PC-3 (cell line): ENCODE data around the gene CCNL2. TPM values are rescaled to one million over a fixed set of nuclear protein-coding genes. Genes with fewer than 3 reads are reported as not detected.

Experiments used
- ATAC-seq: fragments of 200-7000 bp; cut with Tn5 transposase; 2 replicates; pipeline ENCODE4 v1.9.1; 2020; ENCODE audit warnings: mild to moderate bottlenecking, moderate library complexity
- BruUV-seq: library from RNA; stranded (reverse); fragments of 400-500 nt; replicated peaks from 2 replicates; lab custom pipeline; 2021; lab: Mats Ljungman, UMichigan
- CTCF ChIA-PET: fragments of 300-600 bp; sonication (Branson Sonifier 250); formaldehyde crosslinking; loops from one replicate; lab custom pipeline; 2022; ENCODE audit warnings: antibody characterized with exemption; lab: Charles Lee
- POLR2A ChIA-PET: fragments of 300-600 bp; sonication (Branson Sonifier 250); formaldehyde crosslinking; loops from one replicate; lab custom pipeline; 2022; ENCODE audit warnings: antibody characterized with exemption; ENCODE audit not compliant: unreplicated experiment; lab: Charles Lee
- DNase-seq: peaks from one replicate; pipeline ENCODE4 v3.0.0-alpha.2; 2015
- H2AFZ ChIP-seq: fragments of 300-600 bp; sonication (generic); 2 replicates; pipeline ENCODE4 v1.6.0; 2016; ENCODE audit warnings: antibody characterized with exemption, low read length
- H3F3A ChIP-seq: fragments of 300-600 bp; sonication (generic); one replicate; pipeline ENCODE4 v1.6.0; 2017; ENCODE audit warnings: antibody characterized with exemption, low read length, control low read depth, mild to moderate bottlenecking; ENCODE audit not compliant: unreplicated experiment
- H3K27ac ChIP-seq: fragments of 300-600 bp; sonication (generic); 2 replicates; pipeline ENCODE4 v1.5.1; 2016; ENCODE audit warnings: mild to moderate bottlenecking, low read length
- H3K27me3 ChIP-seq: fragments of 300-600 bp; sonication (generic); 2 replicates; pipeline ENCODE4 v1.6.1; 2016; ENCODE audit warnings: low read length, mixed read lengths
- H3K36me3 ChIP-seq: fragments of 300-600 bp; sonication (generic); 2 replicates; pipeline ENCODE4 v1.6.1; 2016; ENCODE audit warnings: low read depth, mixed run types, low read length, mixed read lengths
- H3K4me1 ChIP-seq: fragments of 300-600 bp; sonication (generic); 2 replicates; pipeline ENCODE4 v1.5.1; 2016; ENCODE audit warnings: low read length; ENCODE audit not compliant: insufficient read depth
- H3K4me2 ChIP-seq: fragments of 300-600 bp; sonication (generic); 2 replicates; pipeline ENCODE4 v1.6.0; 2016; ENCODE audit warnings: low read length
- H3K4me3 ChIP-seq: fragments of 300-600 bp; sonication (generic); 2 replicates; pipeline ENCODE4 v1.5.1; 2016; ENCODE audit warnings: mild to moderate bottlenecking, low read length, mixed read lengths
- H3K79me2 ChIP-seq: fragments of 300-600 bp; sonication (generic); 2 replicates; pipeline ENCODE4 v1.6.1; 2017; ENCODE audit warnings: low read length, mixed read lengths
- H3K9ac ChIP-seq: fragments of 300-600 bp; sonication (generic); 2 replicates; pipeline ENCODE4 v1.6.0; 2016; ENCODE audit warnings: mild to moderate bottlenecking, low read length
- H3K9me2 ChIP-seq: fragments of 300-600 bp; sonication (generic); replicated peaks from 2 replicates; pipeline ENCODE4 v1.6.1; 2016; ENCODE audit warnings: mixed run types, low read length, mixed read lengths
- H3K9me3 ChIP-seq: fragments of 300-600 bp; sonication (generic); 2 replicates; pipeline ENCODE4 v1.6.1; 2016; ENCODE audit warnings: low read length, mixed read lengths
- H4K20me1 ChIP-seq: fragments of 300-600 bp; sonication (generic); 2 replicates; pipeline ENCODE4 v1.6.1; 2016; ENCODE audit warnings: low read length, mixed read lengths
- CTCF ChIP-seq: fragments of 300-600 bp; sonication (generic); conservative IDR thresholded peaks from 2 replicates; pipeline ENCODE4 v1.5.1; 2017; ENCODE audit warnings: antibody characterized with exemption, low read depth, mild to moderate bottlenecking, low read length
- EZH2 ChIP-seq: fragments of 300-600 bp; sonication (generic); IDR thresholded peaks from one replicate; pipeline ENCODE4 v1.6.1; 2017; ENCODE audit warnings: antibody characterized with exemption, mild to moderate bottlenecking, low read length; ENCODE audit not compliant: unreplicated experiment
- EZH2phosphoT487 ChIP-seq: fragments of 300-600 bp; sonication (generic); IDR thresholded peaks from 2 replicates; pipeline ENCODE4 v1.6.1; 2018; ENCODE audit warnings: mild to moderate bottlenecking, antibody characterized with exemption, low read length, borderline replicate concordance
- intact Hi-C: fragments of 100-400 bp; cut with micrococcal nuclease; formaldehyde crosslinking; loops from 2 replicates; pipeline ENCODE4 v1.9.0; 2023
- total RNA-seq: library from RNA; depleted of rRNA; stranded (reverse); fragments of >200 nt; gene quantifications from 2 replicates; pipeline ENCODE4 v1.2.3, GENCODE V29; 2014

CCNL2 gene
- total RNA-seq, 1 experiment from 2014 or later, result 385 TPM

- Histone ChIP-seq H3K27me3 (no peaks in the 10 kb centered on the region), H3K4me1 (peaks cover 17% of the 10 kb centered on the region), H3K79me2 (no peaks in the 10 kb centered on the region), H3K4me2 (no peak overlapping the region), H2AFZ (no peak overlapping the region), H3F3A (peaks cover 4% of the 10 kb centered on the region), H3K9ac (no peak overlapping the region), H3K36me3 (no peaks in the 10 kb centered on the region), H3K9me3 (no peaks in the 10 kb centered on the region), H3K27ac (no peak overlapping the region), H3K4me3 (no peak overlapping the region), H4K20me1 (no peaks in the 10 kb centered on the region), H3K9me2 (no peaks in the 10 kb centered on the region)
- BruUV-seq, result no TSS peak
- TF ChIP-seq EZH2phosphoT487 (no peak), CTCF (no peak), EZH2 (no peak)
- DNase-seq, result no peak
- intact Hi-C loops, result no loop called here
- CTCF ChIA-PET, result interaction anchor here (0.6 kb wide), 1 partner anchor 27 kb away, joined by 3 read pairs; no protein-coding TSS in a partner anchor
- no peak for ATAC-seq
- POLR2A ChIA-PET, result no interaction called here
These were observed 27.5 kb upstream of the CCNL2 start for GRCh38 chr1:1426496-1427105.

GRCh38 chr1:1425753-1426495, 26.8 kb upstream of the CCNL2 start:
- POLR2A ChIA-PET, result no interaction called here
- H4K20me1 ChIP-seq, result no peaks in the 10 kb centered on the region
- no peak overlapping the region for H3K4me3 ChIP-seq
- no peaks in the 10 kb centered on the region for H3K27me3 ChIP-seq
- H3K79me2 ChIP-seq, result no peaks in the 10 kb centered on the region
- intact Hi-C loops, result no loop called here
- H3K4me1 ChIP-seq, result peaks cover 15% of the 10 kb centered on the region
- H3K9me3 ChIP-seq, result no peaks in the 10 kb centered on the region
- no peaks in the 10 kb centered on the region for H3K36me3 ChIP-seq
- BruUV-seq, result no TSS peak
- CTCF ChIA-PET, result interaction anchor here (0.6 kb wide), 1 partner anchor 27 kb away, joined by 3 read pairs; no protein-coding TSS in a partner anchor
- ATAC-seq (no peak; the same call in 1 of the 2 replicates), DNase-seq (no peak)
- no peak overlapping the region for H3K27ac ChIP-seq
- H3K9me2 ChIP-seq, result no peaks in the 10 kb centered on the region
- peaks cover 4% of the 10 kb centered on the region for H3F3A ChIP-seq
- TF ChIP-seq EZH2 (no peak), CTCF (no peak), EZH2phosphoT487 (no peak)
- no peak overlapping the region for H2AFZ ChIP-seq
- no peak overlapping the region for H3K4me2 ChIP-seq
- no peak overlapping the region for H3K9ac ChIP-seq

- no TSS peak for BruUV-seq
- CTCF ChIA-PET, result no interaction called here
These were observed 26.3 kb upstream of the CCNL2 start for GRCh38 chr1:1425426-1425752.

More at GRCh38 chr1:1425426-1425752, 26.3 kb upstream of the CCNL2 start:
- H3K36me3 ChIP-seq, result no peaks in the 10 kb centered on the region
- intact Hi-C loops, result no loop called here
- no peak for TF ChIP-seq EZH2phosphoT487
- TF ChIP-seq EZH2, result no peak
- no peak for TF ChIP-seq CTCF
- H3K27me3 ChIP-seq, result no peaks in the 10 kb centered on the region
- no peak overlapping the region for H3K9ac ChIP-seq
- no peaks in the 10 kb centered on the region for H3K9me2 ChIP-seq
- H3K9me3 ChIP-seq, result no peaks in the 10 kb centered on the region
- peaks cover 15% of the 10 kb centered on the region for H3K4me1 ChIP-seq
- H3F3A ChIP-seq, result peaks cover 4% of the 10 kb centered on the region
- H3K4me3 ChIP-seq, result no peak overlapping the region
- H3K27ac ChIP-seq, result no peak overlapping the region
- H4K20me1 ChIP-seq, result no peaks in the 10 kb centered on the region
- H2AFZ ChIP-seq, result no peak overlapping the region
- ATAC-seq, result no peak
- POLR2A ChIA-PET, result no interaction called here
- H3K4me2 ChIP-seq, result no peak overlapping the region
- no peak for DNase-seq
- no peaks in the 10 kb centered on the region for H3K79me2 ChIP-seq
